ENCODE measurements around the gene MACF1.
A peak's percentile ranks its signal among the peaks of the same experiment; 100 is the strongest.

MACF1 gene

GRCh38 chr1:39269791-39270342 is 65.4 kb downstream of the MACF1 start:
- H3K4me3 ChIP-seq (ENCODE audit: low read length): peak overlapping the region; percentile 69
- peaks cover 98% of the 10 kb centered on the region for H3K79me2 ChIP-seq (ENCODE audit: low read length)
- H3K9ac ChIP-seq (ENCODE audit: low read length): peak overlapping the region; percentile 48; the same call in 1 of the 2 replicates
- TF ChIP-seq EZH2phosphoT487 (IDR thresholded peaks at IDR 0.05; ENCODE audit: low read length): no peak
- TF ChIP-seq, protein P1, sequence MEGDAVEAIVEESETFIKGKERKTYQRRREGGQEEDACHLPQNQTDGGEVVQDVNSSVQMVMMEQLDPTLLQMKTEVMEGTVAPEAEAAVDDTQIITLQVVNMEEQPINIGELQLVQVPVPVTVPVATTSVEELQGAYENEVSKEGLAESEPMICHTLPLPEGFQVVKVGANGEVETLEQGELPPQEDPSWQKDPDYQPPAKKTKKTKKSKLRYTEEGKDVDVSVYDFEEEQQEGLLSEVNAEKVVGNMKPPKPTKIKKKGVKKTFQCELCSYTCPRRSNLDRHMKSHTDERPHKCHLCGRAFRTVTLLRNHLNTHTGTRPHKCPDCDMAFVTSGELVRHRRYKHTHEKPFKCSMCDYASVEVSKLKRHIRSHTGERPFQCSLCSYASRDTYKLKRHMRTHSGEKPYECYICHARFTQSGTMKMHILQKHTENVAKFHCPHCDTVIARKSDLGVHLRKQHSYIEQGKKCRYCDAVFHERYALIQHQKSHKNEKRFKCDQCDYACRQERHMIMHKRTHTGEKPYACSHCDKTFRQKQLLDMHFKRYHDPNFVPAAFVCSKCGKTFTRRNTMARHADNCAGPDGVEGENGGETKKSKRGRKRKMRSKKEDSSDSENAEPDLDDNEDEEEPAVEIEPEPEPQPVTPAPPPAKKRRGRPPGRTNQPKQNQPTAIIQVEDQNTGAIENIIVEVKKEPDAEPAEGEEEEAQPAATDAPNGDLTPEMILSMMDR (IDR thresholded peaks at IDR 0.05; ENCODE audit: low read length): no peak
- TF ChIP-seq EZH2 (optimal IDR thresholded peaks at IDR 0.05; ENCODE audit: low read depth, low read length): no peak
- H3K4me2 ChIP-seq (ENCODE audit: low read depth, low read length): peak overlapping the region; percentile 85
- H4K20me1 ChIP-seq (ENCODE audit: insufficient read depth, low read length): peaks cover 15% of the 10 kb centered on the region; the same call in 1 of the 2 replicates
- peaks cover 78% of the 10 kb centered on the region for H3K4me1 ChIP-seq (ENCODE audit: low read length)
- H3K36me3 ChIP-seq (replicated peaks; ENCODE audit: insufficient read depth, low read length): no peaks in the 10 kb centered on the region
- peak; percentile 87 for DNase-seq
- peak overlapping the region; percentile 90 for H3K27ac ChIP-seq (ENCODE audit: low read length)
- H3K27me3 ChIP-seq (replicated peaks; ENCODE audit: insufficient read depth, low read length): no peaks in the 10 kb centered on the region
- no peaks in the 10 kb centered on the region for H3K9me3 ChIP-seq (replicated peaks; ENCODE audit: insufficient read depth, low read length)
- H3K9me2 ChIP-seq (replicated peaks; ENCODE audit: insufficient read depth, low read length): no peaks in the 10 kb centered on the region
- no peak overlapping the region for H2AFZ ChIP-seq (ENCODE audit: low read length)
- peaks cover 65% of the 10 kb centered on the region for H3F3A ChIP-seq (ENCODE audit: insufficient read depth, low read length)

- no peak for DNase-seq
- Histone ChIP-seq H3K9me2 (replicated peaks; ENCODE audit: insufficient read depth, low read length) (no peaks in the 10 kb centered on the region), H4K20me1 (ENCODE audit: insufficient read depth, low read length) (peaks cover 15% of the 10 kb centered on the region; the same call in 1 of the 2 replicates), H3K9me3 (replicated peaks; ENCODE audit: insufficient read depth, low read length) (no peaks in the 10 kb centered on the region), H3K79me2 (ENCODE audit: low read length) (peaks cover 98% of the 10 kb centered on the region), H3K4me3 (ENCODE audit: low read length) (peak overlapping the region; percentile 69), H3K4me2 (ENCODE audit: low read depth, low read length) (peak overlapping the region; percentile 85), H3K27ac (ENCODE audit: low read length) (peak overlapping the region; percentile 90), H3F3A (ENCODE audit: insufficient read depth, low read length) (peaks cover 63% of the 10 kb centered on the region), H3K4me1 (ENCODE audit: low read length) (peaks cover 73% of the 10 kb centered on the region), H3K9ac (ENCODE audit: low read length) (peak overlapping the region; percentile 48; the same call in 1 of the 2 replicates), H3K27me3 (replicated peaks; ENCODE audit: insufficient read depth, low read length) (no peaks in the 10 kb centered on the region), H2AFZ (ENCODE audit: low read length) (no peak overlapping the region), H3K36me3 (replicated peaks; ENCODE audit: insufficient read depth, low read length) (no peaks in the 10 kb centered on the region)
- TF ChIP-seq EZH2 (optimal IDR thresholded peaks at IDR 0.05; ENCODE audit: low read depth, low read length) (no peak), EZH2phosphoT487 (IDR thresholded peaks at IDR 0.05; ENCODE audit: low read length) (no peak)
- TF ChIP-seq, protein P1 (IDR thresholded peaks at IDR 0.05; ENCODE audit: low read length): no peak
These were observed 65.9 kb downstream of the MACF1 start for GRCh38 chr1:39270368-39270767.

DNA sequence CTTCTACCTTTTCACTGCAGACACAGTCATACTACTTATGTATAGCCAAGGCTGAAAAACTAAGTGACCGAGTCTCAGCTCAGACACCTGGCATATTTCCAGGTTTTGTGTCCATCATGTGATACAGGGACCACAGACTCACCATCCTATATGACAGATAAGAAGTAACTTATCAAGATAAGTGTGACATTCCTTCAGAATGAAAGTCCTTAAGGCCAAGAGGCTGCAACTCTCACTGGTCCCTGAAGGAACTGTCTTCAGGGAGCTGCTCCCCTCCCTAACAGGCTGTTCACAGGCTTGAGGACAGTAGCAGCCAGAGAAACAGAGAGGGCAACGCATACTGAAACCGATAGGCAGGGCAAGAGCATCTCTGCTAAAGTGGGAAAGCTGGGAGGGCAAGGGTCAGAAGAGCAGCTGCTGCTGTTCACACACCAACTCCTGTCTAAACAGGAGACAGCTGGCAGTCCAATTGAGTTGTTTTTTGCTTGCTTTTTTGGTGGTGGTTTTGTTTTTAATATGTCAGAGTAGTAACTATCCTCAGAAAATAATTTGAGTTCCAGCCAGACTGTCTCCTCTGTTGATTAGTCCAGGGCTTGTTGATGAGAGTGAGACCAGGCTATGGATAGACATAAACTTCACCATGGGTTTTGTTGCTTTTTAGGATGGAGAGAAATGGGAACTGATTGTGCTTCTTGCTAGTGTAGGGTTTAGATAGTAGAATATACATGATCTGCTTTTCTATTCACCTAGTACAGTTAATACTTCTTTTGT is 67.7 kb downstream of the MACF1 start:
- TF ChIP-seq EZH2 (optimal IDR thresholded peaks at IDR 0.05; ENCODE audit: low read depth, low read length): no peak
- TF ChIP-seq EZH2phosphoT487 (IDR thresholded peaks at IDR 0.05; ENCODE audit: low read length): no peak
- TF ChIP-seq, protein P1 (IDR thresholded peaks at IDR 0.05; ENCODE audit: low read length): no peak
- Histone ChIP-seq H3K4me2 (ENCODE audit: low read depth, low read length) (peak overlapping the region; percentile 85), H3F3A (ENCODE audit: insufficient read depth, low read length) (peaks cover 54% of the 10 kb centered on the region), H4K20me1 (ENCODE audit: insufficient read depth, low read length) (peaks cover 15% of the 10 kb centered on the region; the same call in 1 of the 2 replicates), H3K9me2 (replicated peaks; ENCODE audit: insufficient read depth, low read length) (no peaks in the 10 kb centered on the region), H3K27ac (ENCODE audit: low read length) (peak overlapping the region; percentile 90), H3K79me2 (ENCODE audit: low read length) (peaks cover 98% of the 10 kb centered on the region), H3K27me3 (replicated peaks; ENCODE audit: insufficient read depth, low read length) (no peaks in the 10 kb centered on the region), H3K4me3 (ENCODE audit: low read length) (peak overlapping the region; percentile 69; the same call in 1 of the 2 replicates), H3K36me3 (replicated peaks; ENCODE audit: insufficient read depth, low read length) (no peaks in the 10 kb centered on the region), H3K9me3 (replicated peaks; ENCODE audit: insufficient read depth, low read length) (no peaks in the 10 kb centered on the region), H3K4me1 (ENCODE audit: low read length) (peaks cover 56% of the 10 kb centered on the region), H2AFZ (ENCODE audit: low read length) (no peak overlapping the region), H3K9ac (ENCODE audit: low read length) (peak overlapping the region; percentile 2; the same call in 1 of the 2 replicates)
- peak; percentile 87 for DNase-seq
